COLO668 (cell line): ENCODE data around the gene KCNH3.

Source experiments
- DNase-seq: peaks from one replicate; lab custom pipeline; 2025; ENCODE audit not compliant: unreplicated experiment; lab: John Stamatoyannopoulos, UW

Gene KCNH3

GRCh38 chr12:49543914-49544815 lies 5.3 kb downstream of the KCNH3 start:
- DNase-seq = no peak

GRCh38 chr12:49545815-49546214 lies 7.0 kb downstream of the KCNH3 start:
- no peak for DNase-seq

- no peak for DNase-seq
These were observed 7.7 kb downstream of the KCNH3 start for GRCh38 chr12:49546481-49546880.

GRCh38 chr12:49547090-49547690 lies 8.4 kb downstream of the KCNH3 start:
- DNase-seq = no peak

- DNase-seq = no peak
These were observed 9.6 kb downstream of the KCNH3 start for GRCh38 chr12:49548481-49548821.

GRCh38 chr12:49548822-49549648 lies 10.2 kb downstream of the KCNH3 start:
- DNase-seq = peak; percentile 17

- peak; percentile 88 for DNase-seq
These were observed 11.2 kb downstream of the KCNH3 start for GRCh38 chr12:49549735-49550692.

GRCh38 chr12:49550693-49551252 lies 11.9 kb downstream of the KCNH3 start:
- peak; percentile 4 for DNase-seq

GRCh38 chr12:49552014-49552413 lies 13.2 kb downstream of the KCNH3 start:
- DNase-seq = no peak

GRCh38 chr12:49552425-49552824 lies 13.6 kb downstream of the KCNH3 start:
- no peak for DNase-seq

- DNase-seq = no peak
These were observed 14.1 kb downstream of the KCNH3 start for GRCh38 chr12:49552899-49553298.

GRCh38 chr12:49553512-49554088 lies 14.8 kb downstream of the KCNH3 start:
- no peak for DNase-seq

- no peak for DNase-seq
These were observed 15.4 kb downstream of the KCNH3 start for GRCh38 chr12:49554266-49554665.

GRCh38 chr12:49555631-49556390 lies 17.0 kb downstream of the KCNH3 start:
- no peak for DNase-seq

- no peak for DNase-seq
These were observed 17.8 kb downstream of the KCNH3 start for GRCh38 chr12:49556391-49557186.

GRCh38 chr12:49557187-49557916 lies 18.5 kb downstream of the KCNH3 start:
- no peak for DNase-seq

GRCh38 chr12:49557917-49558215 lies 19.0 kb downstream of the KCNH3 start:
- no peak for DNase-seq

GRCh38 chr12:49558526-49558925 lies 19.7 kb downstream of the KCNH3 start:
- no peak for DNase-seq
